ENCODE measurements around the gene B4GAT1. TPM values are rescaled to one million over a fixed set of nuclear protein-coding genes. Genes with fewer than 3 reads are reported as not detected.

The B4GAT1 gene
- total RNA-seq, 4 donors from 2014 or later, result 53.4 to 105 (median 97.6) TPM

GRCh38 chr11:66332371-66333219 is 14.8 kb downstream of the B4GAT1 start:
- no peak for TF ChIP-seq EP300 (IDR thresholded peaks at IDR 0.05)
- TF ChIP-seq CTCF (IDR thresholded peaks at IDR 0.05), result no peak
- 78 to 82% methylated on average over 18 of the region's 18 CpGs for WGBS, 2 donors
- no peak overlapping the region for H3K4me3 ChIP-seq
- peaks cover 0 to 40% (median 4%) of the 10 kb centered on the region in 3 donors for H3K36me3 ChIP-seq
- peaks cover 0 to 48% (median 37%) of the 10 kb centered on the region in 4 donors for H3K4me1 ChIP-seq
- no peaks in the 10 kb centered on the region for H3K27me3 ChIP-seq
- H3K27ac ChIP-seq, result no peak overlapping the region
- no peaks in the 10 kb centered on the region for H3K9me3 ChIP-seq
- no peak for DNase-seq (ENCODE audit: low spot score in 2 of 2)

GRCh38 chr11:66331542-66332370 is 15.7 kb downstream of the B4GAT1 start:
- Histone ChIP-seq H3K27me3 (no peaks in the 10 kb centered on the region), H3K27ac (no peak overlapping the region), H3K4me3 (no peak overlapping the region), H3K9me3 (no peaks in the 10 kb centered on the region), H3K36me3 (peaks cover 0 to 36% (median 0%) of the 10 kb centered on the region in 3 donors), H3K4me1 (peaks cover 0 to 51% (median 41%) of the 10 kb centered on the region in 4 donors)
- no peak for DNase-seq (ENCODE audit: low spot score in 2 of 2)
- TF ChIP-seq POLR2A (IDR thresholded peaks at IDR 0.05) (no peak), EP300 (IDR thresholded peaks at IDR 0.05) (no peak), CTCF (IDR thresholded peaks at IDR 0.05) (no peak)
- 84 to 94% methylated on average over 11 of the region's 12 CpGs for WGBS, 2 donors

- Histone ChIP-seq H3K4me1 (peaks cover 0 to 51% (median 41%) of the 10 kb centered on the region in 4 donors), H3K36me3 (peaks cover 0 to 36% (median 0%) of the 10 kb centered on the region in 3 donors), H3K4me3 (no peak overlapping the region), H3K27ac (no peak overlapping the region), H3K27me3 (no peaks in the 10 kb centered on the region), H3K9me3 (no peaks in the 10 kb centered on the region)
- TF ChIP-seq POLR2A (IDR thresholded peaks at IDR 0.05) (no peak), CTCF (IDR thresholded peaks at IDR 0.05) (no peak), EP300 (IDR thresholded peaks at IDR 0.05) (no peak)
- no peak for DNase-seq (ENCODE audit: low spot score in 2 of 2)
- 38 to 52% methylated on average over 8 to 10 of the region's 10 CpGs for WGBS, 2 donors
Observed at GRCh38 chr11:66330931-66331330, 16.5 kb downstream of the B4GAT1 start.

GRCh38 chr11:66329165-66329673 is 18.2 kb downstream of the B4GAT1 start:
- H3K4me1 ChIP-seq, result peaks cover 0 to 51% (median 33%) of the 10 kb centered on the region in 4 donors
- 89% methylated on average over 2 to 3 of the region's 3 CpGs for WGBS, 2 donors
- DNase-seq (ENCODE audit: low spot score in 2 of 2), result no peak
- H3K9me3 ChIP-seq, result no peaks in the 10 kb centered on the region
- H3K36me3 ChIP-seq, result peaks cover 0 to 30% (median 0%) of the 10 kb centered on the region in 3 donors
- no peak overlapping the region for H3K4me3 ChIP-seq
- H3K27me3 ChIP-seq, result no peaks in the 10 kb centered on the region
- H3K27ac ChIP-seq, result no peak overlapping the region
- TF ChIP-seq POLR2A (IDR thresholded peaks at IDR 0.05) (no peak), EP300 (IDR thresholded peaks at IDR 0.05) (no peak)

- H3K27ac ChIP-seq, result peak overlapping the region in 2 of 4 donors; percentile 15
- DNase-seq (ENCODE audit: low spot score in 2 of 2), result peak; percentile 65 to 80
Observed at GRCh38 chr11:66328302-66329144, 18.9 kb downstream of the B4GAT1 start.

More at GRCh38 chr11:66328302-66329144, 18.9 kb downstream of the B4GAT1 start:
- peaks cover 0 to 56% (median 33%) of the 10 kb centered on the region in 4 donors for H3K4me1 ChIP-seq
- H3K36me3 ChIP-seq, result peaks cover 0 to 23% (median 0%) of the 10 kb centered on the region in 3 donors
- TF ChIP-seq POLR2A (IDR thresholded peaks at IDR 0.05) (no peak), CTCF (IDR thresholded peaks at IDR 0.05) (peak; percentile 91 to 99 (median 93)), EP300 (IDR thresholded peaks at IDR 0.05) (peak in 1 of 2 donors; percentile 54)
- no peak overlapping the region for H3K4me3 ChIP-seq
- no peaks in the 10 kb centered on the region for H3K27me3 ChIP-seq
- WGBS, 2 donors, result 6 to 8% methylated on average over 19 of the region's 19 CpGs
- no peaks in the 10 kb centered on the region for H3K9me3 ChIP-seq

Measured in tibial nerve (tissue), 4 donors.